Measurements from ENCODE around the gene CAMK2D. TPM values are rescaled to one million over a fixed set of nuclear protein-coding genes. Genes with fewer than 3 reads are reported as not detected.
"Not testable (repeated sequence)": the region's sequence is repeated elsewhere in the genome, so short reads cannot be mapped to it uniquely, and the experiment has no call there.

Gene CAMK2D
- 31.7 to 35.1 TPM (median 33.9 TPM) in 3 replicates for total RNA-seq

- no peaks in the 10 kb centered on the region for H3K36me3 Mint-ChIP-seq
These were observed at the start of gene CAMK2D for GRCh38 chr4:113761620-113762185. Gene CAMK2D, minus strand, starts transcription at chr4:113761738. Its CDS starts 670 bp downstream, at chr4:113761068.

GRCh38 chr4:113810906-113811305, 49.4 kb upstream of the CAMK2D start:
- Mint-ChIP-seq H3K4me3 (no peak overlapping the region), H3K36me3 (no peaks in the 10 kb centered on the region), H3K9me3 (peaks cover 4% of the 10 kb centered on the region), H3K4me1 (no peaks in the 10 kb centered on the region), H3K27me3 (ENCODE audit: low read depth) (no peaks in the 10 kb centered on the region), H3K27ac (no peak overlapping the region)
- TF ChIP-seq CTCF (IDR thresholded peaks at IDR 0.05; ENCODE audit: unreplicated experiment): no peak
- no peak for DNase-seq (ENCODE audit: low spot score in 2 of 2, unreplicated experiment in 2 of 2)

More at GRCh38 chr4:113761620-113762185, at the start of gene CAMK2D:
- DNase-seq (ENCODE audit: low spot score in 2 of 2, unreplicated experiment in 2 of 2): peak; percentile 77 to 88
- H3K4me1 Mint-ChIP-seq: peaks cover 53% of the 10 kb centered on the region
- H3K4me3 Mint-ChIP-seq: peak within 1 kb of the TSS; percentile 84
- no peak for TF ChIP-seq CTCF (IDR thresholded peaks at IDR 0.05; ENCODE audit: unreplicated experiment)
- H3K27ac Mint-ChIP-seq: peak within 1 kb of the TSS; percentile 100
- no peaks in the 10 kb centered on the region for H3K27me3 Mint-ChIP-seq (ENCODE audit: low read depth)
- H3K9me3 Mint-ChIP-seq: no peaks in the 10 kb centered on the region

- Mint-ChIP-seq H3K4me1 (no peaks in the 10 kb centered on the region), H3K9me3 (peaks cover 10% of the 10 kb centered on the region), H3K4me3 (no peak overlapping the region), H3K36me3 (no peaks in the 10 kb centered on the region), H3K27ac (no peak overlapping the region), H3K27me3 (ENCODE audit: low read depth) (no peaks in the 10 kb centered on the region)
- DNase-seq (ENCODE audit: low spot score in 2 of 2, unreplicated experiment in 2 of 2): no peak
- TF ChIP-seq CTCF (IDR thresholded peaks at IDR 0.05; ENCODE audit: unreplicated experiment): no peak
These were observed 47.8 kb upstream of the CAMK2D start for GRCh38 chr4:113809311-113809710.

GRCh38 chr4:113806850-113807249, 45.3 kb upstream of the CAMK2D start:
- no peaks in the 10 kb centered on the region for H3K4me1 Mint-ChIP-seq
- DNase-seq (ENCODE audit: low spot score in 2 of 2, unreplicated experiment in 2 of 2): no peak
- H3K9me3 Mint-ChIP-seq: peaks cover 22% of the 10 kb centered on the region
- no peaks in the 10 kb centered on the region for H3K27me3 Mint-ChIP-seq (ENCODE audit: low read depth)
- TF ChIP-seq CTCF (IDR thresholded peaks at IDR 0.05; ENCODE audit: unreplicated experiment): no peak
- peaks cover 2% of the 10 kb centered on the region for H3K36me3 Mint-ChIP-seq
- H3K4me3 Mint-ChIP-seq: no peak overlapping the region
- H3K27ac Mint-ChIP-seq: no peak overlapping the region

GRCh38 chr4:113801882-113802281, 40.3 kb upstream of the CAMK2D start:
- no peak overlapping the region for H3K27ac Mint-ChIP-seq
- H3K4me1 Mint-ChIP-seq: no peaks in the 10 kb centered on the region
- no peaks in the 10 kb centered on the region for H3K27me3 Mint-ChIP-seq (ENCODE audit: low read depth)
- peaks cover 29% of the 10 kb centered on the region for H3K9me3 Mint-ChIP-seq
- H3K4me3 Mint-ChIP-seq: no peak overlapping the region
- H3K36me3 Mint-ChIP-seq: peaks cover 5% of the 10 kb centered on the region
- TF ChIP-seq CTCF (IDR thresholded peaks at IDR 0.05; ENCODE audit: unreplicated experiment): no peak
- DNase-seq (ENCODE audit: low spot score in 2 of 2, unreplicated experiment in 2 of 2): no peak

GRCh38 chr4:113796381-113796780, 34.8 kb upstream of the CAMK2D start:
- peaks cover 17% of the 10 kb centered on the region for H3K9me3 Mint-ChIP-seq
- not testable (repeated sequence) for H3K27me3 Mint-ChIP-seq (ENCODE audit: low read depth); DNase-seq (ENCODE audit: low spot score in 2 of 2, unreplicated experiment in 2 of 2); H3K4me3 Mint-ChIP-seq; H3K27ac Mint-ChIP-seq; H3K4me1 Mint-ChIP-seq; H3K36me3 Mint-ChIP-seq

All from mesothelial cell of epicardium (in vitro differentiated cells).